SH-SY5Y (cell line): Measurements from ENCODE around the gene PASD1.

Source experiments
- GATA2 ChIP-seq: IDR thresholded peaks from 2 replicates; pipeline ENCODE4 v1.6.1; 2011; ENCODE audit warnings: mild to moderate bottlenecking, low read depth, low read length
- GATA3 ChIP-seq: IDR thresholded peaks from 2 replicates; pipeline ENCODE4 v1.6.1; 2011; ENCODE audit warnings: low read depth, mild to moderate bottlenecking, low read length, moderate library complexity

PASD1 gene

GRCh38 chrX:151694661-151695582 lies 131.4 kb downstream of the PASD1 start, which contains the start of gene PRRG3:
TSS of gene PRRG3 (plus strand) at chrX:151695458. CDS start at chrX:151698815, 3,357 bp downstream.
- TF ChIP-seq GATA2 (no peak), GATA3 (no peak)

- TF ChIP-seq GATA2, result no peak
- no peak for TF ChIP-seq GATA3
These were observed 132.3 kb downstream of the PASD1 start for GRCh38 chrX:151695583-151696340.

- TF ChIP-seq GATA3 (no peak), GATA2 (no peak)
These were observed 134.0 kb downstream of the PASD1 start for GRCh38 chrX:151697522-151697921.

GRCh38 chrX:151698485-151698884 lies 135.0 kb downstream of the PASD1 start:
- TF ChIP-seq GATA2 (no peak), GATA3 (no peak)

GRCh38 chrX:151699746-151700145 lies 136.3 kb downstream of the PASD1 start:
- TF ChIP-seq GATA3, result no peak
- TF ChIP-seq GATA2, result no peak

- no peak for TF ChIP-seq GATA2
- no peak for TF ChIP-seq GATA3
These were observed 137.1 kb downstream of the PASD1 start for GRCh38 chrX:151700581-151700980.

GRCh38 chrX:151701071-151701470 lies 137.6 kb downstream of the PASD1 start:
- TF ChIP-seq GATA2 (no peak), GATA3 (no peak)

- TF ChIP-seq GATA3 (no peak), GATA2 (no peak)
These were observed 138.1 kb downstream of the PASD1 start for GRCh38 chrX:151701531-151701930.

GRCh38 chrX:151702026-151702714 lies 138.7 kb downstream of the PASD1 start:
- no peak for TF ChIP-seq GATA3
- no peak for TF ChIP-seq GATA2

GRCh38 chrX:151702741-151703340 lies 139.4 kb downstream of the PASD1 start:
- TF ChIP-seq GATA2 (no peak), GATA3 (no peak)

- TF ChIP-seq GATA3, result no peak
- no peak for TF ChIP-seq GATA2
These were observed 140.0 kb downstream of the PASD1 start for GRCh38 chrX:151703487-151703886.

- no peak for TF ChIP-seq GATA2
- no peak for TF ChIP-seq GATA3
These were observed 140.7 kb downstream of the PASD1 start for GRCh38 chrX:151704041-151704663.

- TF ChIP-seq GATA2, result no peak
- TF ChIP-seq GATA3, result no peak
These were observed 145.3 kb downstream of the PASD1 start for GRCh38 chrX:151708821-151709220.
